T-helper 17 cell (primary cell): ENCODE measurements around the gene FAM117B. TPM values are rescaled to one million over a fixed set of nuclear protein-coding genes. Genes with fewer than 3 reads are reported as not detected.

ENCODE experiments used
- ATAC-seq: fragments of 150-1000 bp; cut with Tn5 transposase; 2 replicates; pipeline ENCODE4 v1.10.0; 2021; ENCODE audit warnings: mild to moderate bottlenecking, moderate library complexity
- DNase-seq, 3 donors: peaks; one replicate each; pipeline versions ENCODE4 v3.0.0 to v3.0.0-alpha.2; 2020 to 2021
- H3K9me3 ChIP-seq: one replicate; pipeline ENCODE4 v1.7.0; 2013; ENCODE audit warnings: low read length, mild to moderate bottlenecking; ENCODE audit not compliant: control insufficient read depth, poor library complexity, severe bottlenecking
- H3K27ac Mint-ChIP-seq: one replicate; pipeline ENCODE4 v1.8.0; 2022; ENCODE audit warnings: mild to moderate bottlenecking, moderate library complexity, mixed read lengths
- H3K27me3 Mint-ChIP-seq: one replicate; pipeline ENCODE4 v1.8.0; 2022; ENCODE audit warnings: mixed read lengths
- H3K36me3 Mint-ChIP-seq: one replicate; pipeline ENCODE4 v1.8.0; 2022; ENCODE audit warnings: low read depth, mixed read lengths
- H3K4me1 Mint-ChIP-seq: one replicate; pipeline ENCODE4 v1.8.0; 2022; ENCODE audit warnings: mild to moderate bottlenecking, mixed read lengths
- H3K4me3 Mint-ChIP-seq: one replicate; pipeline ENCODE4 v1.8.0; 2022; ENCODE audit warnings: mild to moderate bottlenecking, moderate library complexity, mixed read lengths
- total RNA-seq, 4 donors: library from RNA in 2 of 4; stranded (reverse) in 2 of 4; gene quantifications; one replicate each; pipeline ENCODE4 v1.2.3 and lab custom pipeline; 2022 to 2026

Gene FAM117B
- total RNA-seq, 2 donors from 2014 or later, result 20.1 to 22.8 TPM

- peaks cover 11% of the 10 kb centered on the region for H3K4me1 Mint-ChIP-seq
- H3K36me3 Mint-ChIP-seq, result peaks cover 2% of the 10 kb centered on the region
- H3K27me3 Mint-ChIP-seq, result no peaks in the 10 kb centered on the region
- no peak overlapping the region for H3K4me3 Mint-ChIP-seq
- ATAC-seq (no peak), DNase-seq (no peak)
- no peaks in the 10 kb centered on the region for H3K9me3 ChIP-seq
- H3K27ac Mint-ChIP-seq, result no peak overlapping the region
Measured at GRCh38 chr2:202721621-202722020, 86.9 kb downstream of the FAM117B start.

- DNase-seq (no peak), ATAC-seq (no peak)
- Mint-ChIP-seq H3K27ac (no peak overlapping the region), H3K36me3 (peaks cover 7% of the 10 kb centered on the region), H3K27me3 (no peaks in the 10 kb centered on the region), H3K4me1 (peaks cover 7% of the 10 kb centered on the region), H3K4me3 (no peak overlapping the region)
- H3K9me3 ChIP-seq, result no peaks in the 10 kb centered on the region
Measured at GRCh38 chr2:202723746-202724145, 89.0 kb downstream of the FAM117B start.

DNA sequence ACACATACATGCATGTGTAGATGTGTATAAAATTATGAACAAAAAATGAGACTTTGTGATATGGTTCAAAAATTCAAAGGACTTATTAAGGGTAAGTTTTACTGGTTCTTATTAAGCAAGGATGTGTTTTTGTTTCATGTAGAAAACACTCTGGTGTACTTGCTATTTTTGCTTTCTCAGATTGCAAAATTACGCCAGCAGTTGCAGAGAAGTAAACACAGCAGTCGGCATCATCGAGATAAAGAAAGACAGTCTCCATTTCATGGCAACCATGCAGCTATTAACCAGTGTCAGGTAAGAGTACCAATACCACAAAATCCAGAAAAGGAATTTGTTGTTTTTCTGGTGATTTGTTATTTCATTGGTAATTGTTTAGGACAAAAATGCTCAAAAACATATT lies 91.3 kb downstream of the FAM117B start:
- Mint-ChIP-seq H3K36me3 (peaks cover 11% of the 10 kb centered on the region), H3K4me3 (no peak overlapping the region), H3K27me3 (no peaks in the 10 kb centered on the region), H3K4me1 (peaks cover 6% of the 10 kb centered on the region), H3K27ac (no peak overlapping the region)
- no peaks in the 10 kb centered on the region for H3K9me3 ChIP-seq
- no peak for ATAC-seq
- no peak for DNase-seq

DNA sequence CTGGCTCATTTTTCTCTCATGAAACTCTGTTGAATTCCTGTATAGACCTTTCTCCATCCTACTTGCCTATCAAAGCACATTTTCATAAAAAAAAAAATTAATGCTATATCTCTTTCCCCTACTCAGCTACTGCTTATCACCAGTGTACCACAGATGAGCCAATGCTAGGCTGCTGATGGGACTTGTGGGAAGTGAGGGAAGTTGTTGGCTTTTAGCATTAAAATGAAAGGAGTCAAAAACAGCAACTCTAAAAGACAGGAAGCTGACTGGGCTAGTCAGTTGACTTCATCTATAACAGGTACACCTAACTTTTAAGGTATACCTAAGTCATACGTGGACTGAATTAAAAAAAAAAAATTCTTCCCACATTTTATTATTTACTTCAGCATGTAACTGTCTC lies 102.1 kb downstream of the FAM117B start:
- H3K36me3 Mint-ChIP-seq, result peaks cover 5% of the 10 kb centered on the region
- peaks cover 2% of the 10 kb centered on the region for H3K9me3 ChIP-seq
- peak overlapping the region; percentile 16 for H3K27ac Mint-ChIP-seq
- peaks cover 2% of the 10 kb centered on the region for H3K4me1 Mint-ChIP-seq
- ATAC-seq (no peak), DNase-seq (no peak)
- no peaks in the 10 kb centered on the region for H3K27me3 Mint-ChIP-seq
- no peak overlapping the region for H3K4me3 Mint-ChIP-seq

DNA sequence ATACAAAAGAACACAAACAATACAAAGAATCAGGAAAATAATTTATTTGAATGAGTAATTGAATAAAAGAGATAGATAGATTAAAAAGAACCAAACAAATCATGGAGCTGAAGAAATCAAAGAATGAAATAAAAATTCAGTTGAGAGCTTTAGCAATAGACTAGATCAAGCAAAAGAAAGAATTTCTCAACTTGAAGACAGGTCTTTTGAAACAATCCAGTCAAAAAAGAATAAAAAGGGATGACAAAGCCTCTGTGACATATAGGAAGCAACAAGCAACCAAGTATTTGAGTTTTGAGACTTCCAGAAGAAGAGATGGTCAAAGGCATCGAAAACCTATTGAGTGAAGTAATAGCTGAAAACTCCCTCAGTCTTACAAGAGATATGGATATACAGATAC lies 108.8 kb downstream of the FAM117B start:
- no peaks in the 10 kb centered on the region for H3K27me3 Mint-ChIP-seq
- H3K4me3 Mint-ChIP-seq, result no peak overlapping the region
- no peaks in the 10 kb centered on the region for H3K4me1 Mint-ChIP-seq
- DNase-seq (no peak), ATAC-seq (no peak)
- H3K36me3 Mint-ChIP-seq, result peaks cover 2% of the 10 kb centered on the region
- no peak overlapping the region for H3K27ac Mint-ChIP-seq
- peaks cover 6% of the 10 kb centered on the region for H3K9me3 ChIP-seq

- no peak overlapping the region for H3K27ac Mint-ChIP-seq
- H3K27me3 Mint-ChIP-seq, result no peaks in the 10 kb centered on the region
- no peak overlapping the region for H3K4me3 Mint-ChIP-seq
- DNase-seq (no peak), ATAC-seq (no peak)
- H3K9me3 ChIP-seq, result no peaks in the 10 kb centered on the region
- peaks cover 10% of the 10 kb centered on the region for H3K4me1 Mint-ChIP-seq
- H3K36me3 Mint-ChIP-seq, result peaks cover 2% of the 10 kb centered on the region
Measured at GRCh38 chr2:202749477-202749876, 114.7 kb downstream of the FAM117B start.

GRCh38 chr2:202750763-202751427 lies 116.1 kb downstream of the FAM117B start:
- H3K4me3 Mint-ChIP-seq, result no peak overlapping the region
- H3K27me3 Mint-ChIP-seq, result no peaks in the 10 kb centered on the region
- H3K27ac Mint-ChIP-seq, result peak overlapping the region; percentile 32
- H3K9me3 ChIP-seq, result no peaks in the 10 kb centered on the region
- H3K4me1 Mint-ChIP-seq, result peaks cover 10% of the 10 kb centered on the region
- DNase-seq, result no peak
- H3K36me3 Mint-ChIP-seq, result peaks cover 2% of the 10 kb centered on the region
- no peak for ATAC-seq

DNA sequence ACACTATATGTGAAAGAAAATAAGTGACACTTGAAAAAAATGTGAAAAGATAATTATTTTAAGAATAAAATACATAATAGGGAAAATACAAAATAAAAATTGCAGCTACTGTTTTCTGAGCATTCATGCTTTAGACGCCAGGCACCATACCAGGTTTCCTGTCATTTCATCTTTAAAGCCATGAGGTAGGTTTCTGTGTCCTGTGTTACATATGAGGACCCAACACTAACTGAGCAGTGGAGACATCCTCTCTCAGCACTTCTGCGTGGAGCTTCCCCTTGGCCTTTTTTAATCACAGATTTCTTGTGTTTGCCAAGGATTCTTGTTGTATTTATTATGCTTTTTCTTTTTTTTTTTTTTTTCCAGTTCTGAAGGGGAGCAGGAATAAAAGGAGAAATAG lies 117.3 kb downstream of the FAM117B start:
- DNase-seq (no peak), ATAC-seq (no peak)
- no peaks in the 10 kb centered on the region for H3K9me3 ChIP-seq
- no peak overlapping the region for H3K4me3 Mint-ChIP-seq
- H3K36me3 Mint-ChIP-seq, result peaks cover 2% of the 10 kb centered on the region
- peaks cover 10% of the 10 kb centered on the region for H3K4me1 Mint-ChIP-seq
- no peaks in the 10 kb centered on the region for H3K27me3 Mint-ChIP-seq
- H3K27ac Mint-ChIP-seq, result no peak overlapping the region

DNA sequence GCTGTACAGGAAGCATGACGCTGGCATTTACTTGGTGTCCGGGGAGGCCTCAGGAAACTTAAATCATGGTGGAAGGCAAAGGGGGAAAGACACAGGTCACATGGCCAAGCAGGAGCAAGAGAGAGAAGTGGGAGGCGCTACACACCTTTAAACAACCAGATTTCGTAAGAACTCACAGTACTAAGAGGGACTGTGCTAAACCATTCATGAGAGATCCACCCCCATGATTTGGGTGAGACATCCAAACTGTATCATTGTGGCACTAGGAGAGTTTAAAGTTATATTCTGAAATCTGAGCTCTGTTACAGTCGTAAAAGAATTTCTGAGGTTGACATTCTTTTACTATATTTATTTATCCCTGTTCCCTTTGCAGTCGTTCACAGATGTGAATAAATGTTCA lies 120.2 kb downstream of the FAM117B start:
- Mint-ChIP-seq H3K4me3 (no peak overlapping the region), H3K27ac (peak overlapping the region; percentile 65), H3K27me3 (no peaks in the 10 kb centered on the region), H3K36me3 (peaks cover 2% of the 10 kb centered on the region), H3K4me1 (peaks cover 8% of the 10 kb centered on the region)
- ATAC-seq (no peak), DNase-seq (no peak)
- no peaks in the 10 kb centered on the region for H3K9me3 ChIP-seq

DNA sequence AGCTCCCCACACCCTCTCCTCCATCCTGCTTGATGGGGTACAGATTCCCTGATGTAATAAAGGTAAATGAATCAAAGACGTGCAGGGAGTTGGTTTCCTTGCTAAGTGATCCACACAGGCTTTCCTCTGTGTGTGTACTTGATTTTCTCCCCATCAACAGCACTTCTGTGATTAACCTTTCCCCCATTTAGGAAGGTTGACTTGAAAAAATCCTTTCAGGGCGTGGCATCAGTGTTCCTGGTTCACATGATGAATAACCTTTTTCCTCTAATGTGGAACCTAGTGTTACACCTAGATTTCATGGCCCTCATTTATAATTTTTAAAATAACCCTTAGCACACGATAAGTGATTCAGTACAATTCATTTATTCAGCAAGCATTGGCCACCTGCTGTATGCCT lies 121.8 kb downstream of the FAM117B start:
- no peak overlapping the region for H3K4me3 Mint-ChIP-seq
- no peaks in the 10 kb centered on the region for H3K9me3 ChIP-seq
- peaks cover 10% of the 10 kb centered on the region for H3K4me1 Mint-ChIP-seq
- ATAC-seq (no peak), DNase-seq (no peak)
- H3K36me3 Mint-ChIP-seq, result peaks cover 6% of the 10 kb centered on the region
- no peaks in the 10 kb centered on the region for H3K27me3 Mint-ChIP-seq
- H3K27ac Mint-ChIP-seq, result no peak overlapping the region

- DNase-seq, result no peak
- H3K36me3 Mint-ChIP-seq, result peaks cover 4% of the 10 kb centered on the region
- H3K4me1 Mint-ChIP-seq, result peaks cover 8% of the 10 kb centered on the region
- H3K9me3 ChIP-seq, result no peaks in the 10 kb centered on the region
- no peaks in the 10 kb centered on the region for H3K27me3 Mint-ChIP-seq
- H3K27ac Mint-ChIP-seq, result no peak overlapping the region
- no peak overlapping the region for H3K4me3 Mint-ChIP-seq
- ATAC-seq, result no peak
Measured at GRCh38 chr2:202757339-202757738, 122.6 kb downstream of the FAM117B start.

- Mint-ChIP-seq H3K4me3 (no peak overlapping the region), H3K27ac (peak overlapping the region; percentile 67), H3K27me3 (no peaks in the 10 kb centered on the region), H3K36me3 (peaks cover 4% of the 10 kb centered on the region), H3K4me1 (peaks cover 13% of the 10 kb centered on the region)
- ATAC-seq (no peak), DNase-seq (no peak)
- H3K9me3 ChIP-seq, result no peaks in the 10 kb centered on the region
Measured at GRCh38 chr2:202758128-202758527, 123.4 kb downstream of the FAM117B start.

GRCh38 chr2:202758604-202759003 lies 123.8 kb downstream of the FAM117B start:
- no peak overlapping the region for H3K4me3 Mint-ChIP-seq
- no peaks in the 10 kb centered on the region for H3K9me3 ChIP-seq
- H3K4me1 Mint-ChIP-seq, result peaks cover 13% of the 10 kb centered on the region
- ATAC-seq (no peak), DNase-seq (no peak)
- H3K27ac Mint-ChIP-seq, result peak overlapping the region; percentile 67
- no peaks in the 10 kb centered on the region for H3K27me3 Mint-ChIP-seq
- peaks cover 4% of the 10 kb centered on the region for H3K36me3 Mint-ChIP-seq

GRCh38 chr2:202760848-202761247 lies 126.1 kb downstream of the FAM117B start:
- H3K9me3 ChIP-seq, result no peaks in the 10 kb centered on the region
- Mint-ChIP-seq H3K27me3 (no peaks in the 10 kb centered on the region), H3K36me3 (peaks cover 7% of the 10 kb centered on the region), H3K4me1 (peaks cover 11% of the 10 kb centered on the region), H3K4me3 (no peak overlapping the region), H3K27ac (peak overlapping the region; percentile 57)
- ATAC-seq, result no peak
- DNase-seq, result no peak
